ENCODE results near the gene ARAP3. TPM values are rescaled to one million over a fixed set of nuclear protein-coding genes. Genes with fewer than 3 reads are reported as not detected.
A peak's percentile ranks its signal among the peaks of the same experiment; 100 is the strongest.

The ARAP3 gene
- total RNA-seq, 1 donor from 2014 or later, result 17.4 TPM

DNA sequence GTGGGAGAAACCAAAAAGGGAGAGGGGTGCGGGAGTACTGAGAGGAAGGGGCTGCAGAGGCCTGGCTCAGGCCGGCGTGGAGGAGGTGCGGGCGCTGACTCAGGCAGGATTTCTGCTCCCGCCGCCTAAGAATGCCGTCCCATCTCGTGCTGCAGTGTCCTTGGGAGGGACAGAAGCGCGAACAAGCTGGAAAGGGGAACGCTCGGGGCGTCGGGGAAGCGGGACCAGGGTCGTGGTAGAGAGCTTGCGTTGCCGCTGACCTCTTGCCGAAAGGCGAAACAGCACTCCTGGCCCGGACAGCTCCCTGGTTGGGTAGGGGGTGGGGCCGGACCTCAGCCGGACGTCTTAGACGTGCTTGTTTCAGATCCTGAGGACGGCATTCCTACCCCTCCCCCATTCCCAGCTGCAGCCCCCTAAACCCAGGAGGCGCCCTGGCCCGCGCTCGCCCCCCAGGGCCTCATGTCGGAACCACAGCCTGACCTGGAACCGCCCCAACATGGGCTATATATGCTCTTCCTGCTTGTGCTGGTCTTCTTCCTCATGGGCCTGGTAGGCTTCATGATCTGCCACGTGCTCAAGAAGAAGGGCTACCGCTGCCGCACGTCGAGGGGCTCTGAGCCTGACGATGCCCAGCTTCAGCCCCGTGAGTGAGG is 44.1 kb downstream of the ARAP3 start:
- H3K27ac ChIP-seq (ENCODE audit: low read depth, low read length), result no peak overlapping the region
- H3K9me3 Mint-ChIP-seq (ENCODE audit: unreplicated experiment), result no peaks in the 10 kb centered on the region
- H3K9me3 ChIP-seq (ENCODE audit: insufficient read depth, low read depth, low read length), result no peaks in the 10 kb centered on the region
- peaks cover 37% of the 10 kb centered on the region for H3K79me2 ChIP-seq (ENCODE audit: insufficient read depth, low read length)
- peak overlapping the region; percentile 95 for H3K4me3 ChIP-seq (ENCODE audit: insufficient read depth, low read depth, low read length)
- H3K4me2 ChIP-seq (ENCODE audit: low read length), result peak overlapping the region; percentile 98
- H4K20me1 ChIP-seq (ENCODE audit: insufficient read depth, low read length), result peaks cover 59% of the 10 kb centered on the region
- peak overlapping the region; percentile 87 for H3K4me3 Mint-ChIP-seq (ENCODE audit: unreplicated experiment)
- peak overlapping the region; percentile 89 for H2AFZ ChIP-seq (ENCODE audit: low read depth, low read length)
- H3K27ac Mint-ChIP-seq (ENCODE audit: unreplicated experiment), result peak overlapping the region; percentile 94
- H3K27me3 ChIP-seq (ENCODE audit: insufficient read depth, low read length), result no peaks in the 10 kb centered on the region
- peaks cover 11% of the 10 kb centered on the region for H3K36me3 Mint-ChIP-seq (ENCODE audit: low read depth, unreplicated experiment)
- TF ChIP-seq EZH2 (IDR thresholded peaks at IDR 0.05; ENCODE audit: insufficient read depth, low read length), result no peak
- TF ChIP-seq, protein P1, sequence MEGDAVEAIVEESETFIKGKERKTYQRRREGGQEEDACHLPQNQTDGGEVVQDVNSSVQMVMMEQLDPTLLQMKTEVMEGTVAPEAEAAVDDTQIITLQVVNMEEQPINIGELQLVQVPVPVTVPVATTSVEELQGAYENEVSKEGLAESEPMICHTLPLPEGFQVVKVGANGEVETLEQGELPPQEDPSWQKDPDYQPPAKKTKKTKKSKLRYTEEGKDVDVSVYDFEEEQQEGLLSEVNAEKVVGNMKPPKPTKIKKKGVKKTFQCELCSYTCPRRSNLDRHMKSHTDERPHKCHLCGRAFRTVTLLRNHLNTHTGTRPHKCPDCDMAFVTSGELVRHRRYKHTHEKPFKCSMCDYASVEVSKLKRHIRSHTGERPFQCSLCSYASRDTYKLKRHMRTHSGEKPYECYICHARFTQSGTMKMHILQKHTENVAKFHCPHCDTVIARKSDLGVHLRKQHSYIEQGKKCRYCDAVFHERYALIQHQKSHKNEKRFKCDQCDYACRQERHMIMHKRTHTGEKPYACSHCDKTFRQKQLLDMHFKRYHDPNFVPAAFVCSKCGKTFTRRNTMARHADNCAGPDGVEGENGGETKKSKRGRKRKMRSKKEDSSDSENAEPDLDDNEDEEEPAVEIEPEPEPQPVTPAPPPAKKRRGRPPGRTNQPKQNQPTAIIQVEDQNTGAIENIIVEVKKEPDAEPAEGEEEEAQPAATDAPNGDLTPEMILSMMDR (IDR thresholded peaks at IDR 0.05; ENCODE audit: insufficient read depth, low read depth, low read length), result no peak
- peaks cover 22% of the 10 kb centered on the region for H3K4me1 Mint-ChIP-seq (ENCODE audit: low read depth, unreplicated experiment)
- DNase-seq (ENCODE audit: low read depth) (peak; percentile 12), FAIRE-seq (no peak)
- no peaks in the 10 kb centered on the region for H3K27me3 Mint-ChIP-seq (ENCODE audit: low read depth, unreplicated experiment)
- H3K4me1 ChIP-seq (ENCODE audit: insufficient read depth, low read length), result peaks cover 20% of the 10 kb centered on the region
- H3K9ac ChIP-seq (ENCODE audit: low read length), result peak overlapping the region; percentile 93
- H3K36me3 ChIP-seq (ENCODE audit: insufficient read depth, low read length), result no peaks in the 10 kb centered on the region

- Histone ChIP-seq H3K4me1 (ENCODE audit: insufficient read depth, low read length) (peaks cover 20% of the 10 kb centered on the region), H3K36me3 (ENCODE audit: insufficient read depth, low read length) (peaks cover 3% of the 10 kb centered on the region), H3K79me2 (ENCODE audit: insufficient read depth, low read length) (peaks cover 43% of the 10 kb centered on the region), H3K9me3 (ENCODE audit: insufficient read depth, low read depth, low read length) (no peaks in the 10 kb centered on the region), H3K4me3 (ENCODE audit: insufficient read depth, low read depth, low read length) (peak overlapping the region; percentile 95), H3K9ac (ENCODE audit: low read length) (peak overlapping the region; percentile 93), H3K27ac (ENCODE audit: low read depth, low read length) (peak overlapping the region; percentile 2), H3K4me2 (ENCODE audit: low read length) (peak overlapping the region; percentile 98), H3K27me3 (ENCODE audit: insufficient read depth, low read length) (no peaks in the 10 kb centered on the region), H2AFZ (ENCODE audit: low read depth, low read length) (peak overlapping the region; percentile 89), H4K20me1 (ENCODE audit: insufficient read depth, low read length) (peaks cover 60% of the 10 kb centered on the region)
- TF ChIP-seq, protein P1 (IDR thresholded peaks at IDR 0.05; ENCODE audit: insufficient read depth, low read depth, low read length), result no peak
- no peak for TF ChIP-seq EZH2 (IDR thresholded peaks at IDR 0.05; ENCODE audit: insufficient read depth, low read length)
- H3K36me3 Mint-ChIP-seq (ENCODE audit: low read depth, unreplicated experiment), result peaks cover 11% of the 10 kb centered on the region
- no peaks in the 10 kb centered on the region for H3K9me3 Mint-ChIP-seq (ENCODE audit: unreplicated experiment)
- FAIRE-seq, result no peak
- H3K27me3 Mint-ChIP-seq (ENCODE audit: low read depth, unreplicated experiment), result no peaks in the 10 kb centered on the region
- DNase-seq (ENCODE audit: low read depth), result no peak
- peak overlapping the region; percentile 87 for H3K4me3 Mint-ChIP-seq (ENCODE audit: unreplicated experiment)
- H3K4me1 Mint-ChIP-seq (ENCODE audit: low read depth, unreplicated experiment), result peaks cover 20% of the 10 kb centered on the region
- H3K27ac Mint-ChIP-seq (ENCODE audit: unreplicated experiment), result no peak overlapping the region
Observed at GRCh38 chr5:141637123-141637766, 44.8 kb downstream of the ARAP3 start.
